Neural progenitor cell (in vitro differentiated cells): ENCODE measurements around the gene IGSF3.

Experiments
- CTCF ChIP-seq: fragments of 200-600 bp; sonication (generic); IDR thresholded peaks from 2 replicates; pipeline ENCODE4 v1.5.1; 2017; ENCODE audit warnings: antibody characterized with exemption, mild to moderate bottlenecking
- EZH2phosphoT487 ChIP-seq: fragments of 200-600 bp; sonication (generic); IDR thresholded peaks from 2 replicates; pipeline ENCODE4 v1.6.1; 2017; ENCODE audit warnings: antibody characterized with exemption

- TF ChIP-seq CTCF (no peak), EZH2phosphoT487 (no peak)
Measured at GRCh38 chr1:116529681-116530080, 137.9 kb downstream of the IGSF3 start.
